NCI-H1048 (cell line): ENCODE results near the gene TMEM198.

ENCODE experiments used
- DNase-seq: peaks from one replicate; lab custom pipeline; 2025; lab: John Stamatoyannopoulos, UW

The TMEM198 gene

DNA sequence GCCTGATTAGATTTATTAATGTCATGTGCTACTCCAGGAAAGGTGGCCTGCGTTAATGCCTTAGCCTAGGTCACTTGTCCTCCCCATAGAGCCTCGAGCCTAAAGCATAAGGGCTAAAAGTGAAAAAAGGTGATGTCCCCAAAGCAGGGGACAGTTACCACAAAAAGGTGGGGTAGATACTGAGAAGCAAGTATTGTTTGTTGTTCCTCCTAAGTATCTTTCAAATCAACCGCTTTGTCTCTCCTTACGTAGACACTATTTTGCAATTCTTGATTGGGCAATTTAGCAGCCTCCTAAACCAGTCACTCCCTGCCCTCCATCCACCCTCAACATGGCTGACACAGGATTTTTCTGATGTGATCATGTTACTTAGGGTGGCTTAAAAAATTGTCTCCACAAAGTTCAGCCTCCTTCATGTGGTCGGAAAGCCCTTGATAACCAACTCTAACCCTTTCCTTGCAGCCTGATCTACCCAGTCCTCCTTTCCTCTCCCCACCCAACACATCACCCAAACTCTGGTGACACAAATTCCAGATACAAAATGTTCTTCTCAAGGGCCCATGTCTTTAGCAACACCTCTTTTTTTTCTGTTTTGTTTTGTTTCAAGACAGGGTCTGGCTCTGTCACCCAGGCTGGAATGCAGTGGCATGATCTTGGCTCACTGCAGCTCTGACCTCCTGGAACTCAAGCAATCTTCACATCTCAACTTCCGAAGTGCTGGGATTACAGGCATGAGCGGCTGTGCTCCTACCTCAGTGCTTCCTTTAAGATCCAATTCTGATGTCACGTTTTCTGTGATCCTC, 35.2 kb downstream of the TMEM198 start:
- DNase-seq: no peak

DNA sequence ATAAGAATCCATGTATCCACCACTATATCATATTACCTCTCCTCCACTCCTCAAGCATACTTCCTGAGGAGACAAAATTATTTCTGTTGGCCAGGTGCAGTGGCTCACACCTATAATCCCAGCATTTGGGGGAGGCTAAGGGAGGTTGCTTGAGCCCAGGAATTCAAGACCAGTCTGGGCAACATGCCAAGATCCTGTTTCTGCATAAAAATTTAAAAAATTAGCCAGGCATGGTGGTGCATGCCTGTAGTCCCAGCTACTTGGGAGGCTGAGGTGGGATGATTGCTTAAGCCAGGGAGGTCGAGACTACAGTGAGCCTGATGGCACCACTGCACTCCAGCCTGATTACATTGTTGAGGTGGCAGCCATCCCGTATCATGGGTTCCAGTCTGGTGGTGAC, 37.5 kb downstream of the TMEM198 start:
- DNase-seq: no peak

DNA sequence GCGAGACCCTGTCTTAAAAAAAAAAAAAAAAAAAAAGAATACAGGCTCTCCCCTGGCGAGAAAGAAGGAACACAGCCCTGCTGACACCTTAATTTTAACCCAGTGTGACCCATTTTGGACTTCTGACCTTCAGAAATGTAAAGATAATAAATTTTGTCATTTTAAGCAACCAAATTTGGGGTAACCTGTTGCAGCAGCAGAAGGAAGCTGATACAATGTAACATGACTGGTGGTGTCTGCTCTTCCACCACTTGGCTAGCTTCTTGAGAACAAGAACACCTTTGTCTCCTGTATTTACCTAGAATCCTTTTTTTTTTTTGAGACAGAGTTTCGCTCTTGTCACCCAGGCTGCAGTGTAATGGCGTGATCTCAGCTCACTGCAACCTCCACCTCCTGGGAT, 47.3 kb downstream of the TMEM198 start:
- DNase-seq: no peak

DNA sequence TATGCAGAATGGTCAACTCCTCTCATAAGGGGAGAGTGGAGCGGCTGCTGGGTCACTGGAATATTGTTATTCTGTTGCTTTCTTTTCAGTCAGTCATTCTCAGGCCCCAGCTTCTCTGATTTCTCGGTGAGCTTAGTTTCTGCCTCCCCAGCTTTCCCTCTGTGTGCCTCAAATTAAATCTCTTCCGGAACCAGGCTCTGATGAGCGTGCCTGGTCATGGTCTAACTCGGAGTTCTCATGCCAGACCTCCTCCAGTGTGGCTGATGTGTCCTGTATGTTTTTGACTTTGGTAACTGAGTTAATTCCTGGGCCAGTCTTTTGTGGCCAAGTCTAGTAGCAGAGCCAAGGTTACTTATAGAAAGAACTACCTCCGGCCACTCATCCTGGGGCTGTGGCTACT, 48.9 kb downstream of the TMEM198 start:
- no peak for DNase-seq

DNA sequence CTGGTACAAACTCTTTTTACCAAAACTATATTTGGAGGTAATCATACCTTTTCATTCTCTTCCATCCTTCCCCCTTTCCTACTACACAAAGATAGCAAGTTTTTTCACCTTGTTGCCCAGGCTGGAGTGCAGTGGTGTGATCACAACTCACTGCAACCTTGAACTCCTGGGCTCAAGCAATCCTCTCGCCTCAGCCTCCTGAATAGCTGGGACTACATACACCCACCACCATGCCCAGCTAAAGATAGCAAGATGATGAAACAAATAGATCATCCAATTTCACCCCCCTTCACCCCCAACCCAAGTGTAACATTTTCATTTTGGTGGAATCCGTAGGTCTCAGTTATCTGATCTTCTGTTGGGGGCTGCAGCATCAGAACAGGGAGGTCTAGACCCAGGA, 49.3 kb downstream of the TMEM198 start:
- DNase-seq: no peak

DNA sequence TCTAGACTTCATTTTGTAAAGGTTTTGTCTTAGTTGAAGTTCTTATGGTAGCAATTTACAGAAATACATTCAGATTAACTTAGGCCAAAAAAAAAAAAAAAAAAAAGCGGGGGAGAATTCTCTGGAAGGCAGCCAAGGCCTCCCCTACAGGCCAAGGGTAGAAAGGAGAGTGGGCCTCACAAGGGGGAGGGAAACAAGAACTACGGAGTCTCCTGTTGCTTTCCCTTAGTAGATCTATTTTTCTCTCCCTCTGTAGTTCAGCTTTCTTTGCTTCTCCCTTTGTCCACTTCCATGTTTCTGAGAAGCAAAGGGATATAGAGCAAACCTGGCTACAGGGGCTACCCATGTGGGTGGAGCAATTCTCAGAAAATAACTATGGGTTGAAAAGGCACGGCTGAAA, 51.4 kb downstream of the TMEM198 start:
- DNase-seq: no peak

DNA sequence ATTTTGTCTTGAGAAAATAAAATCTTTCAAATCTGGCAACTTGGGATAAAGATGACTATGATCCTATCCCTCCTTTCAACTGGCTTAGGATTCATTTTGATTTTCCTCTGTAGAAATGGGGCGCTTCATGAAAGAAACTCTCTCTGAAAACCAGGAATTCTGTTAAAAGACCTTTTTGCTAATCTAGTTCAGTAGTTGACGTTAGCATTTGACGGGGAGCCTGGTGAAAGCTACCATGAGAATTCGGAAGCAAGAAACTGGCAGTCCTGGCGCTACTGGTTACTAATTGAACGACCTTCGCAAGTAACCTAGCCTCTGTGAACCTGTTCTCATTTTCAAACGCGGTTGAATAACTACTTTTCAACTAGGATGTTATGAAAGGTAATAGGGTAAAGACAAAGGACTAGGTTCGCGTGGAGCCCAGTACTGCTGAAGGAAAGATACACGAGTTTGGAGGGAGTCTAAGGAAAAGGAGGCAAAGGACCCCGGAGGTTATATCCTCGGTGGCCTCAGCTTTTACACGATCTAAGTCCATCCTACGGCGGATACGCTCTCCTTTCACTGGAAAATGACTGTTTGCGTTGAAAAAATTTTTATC, 53.2 kb downstream of the TMEM198 start:
- DNase-seq: no peak

DNA sequence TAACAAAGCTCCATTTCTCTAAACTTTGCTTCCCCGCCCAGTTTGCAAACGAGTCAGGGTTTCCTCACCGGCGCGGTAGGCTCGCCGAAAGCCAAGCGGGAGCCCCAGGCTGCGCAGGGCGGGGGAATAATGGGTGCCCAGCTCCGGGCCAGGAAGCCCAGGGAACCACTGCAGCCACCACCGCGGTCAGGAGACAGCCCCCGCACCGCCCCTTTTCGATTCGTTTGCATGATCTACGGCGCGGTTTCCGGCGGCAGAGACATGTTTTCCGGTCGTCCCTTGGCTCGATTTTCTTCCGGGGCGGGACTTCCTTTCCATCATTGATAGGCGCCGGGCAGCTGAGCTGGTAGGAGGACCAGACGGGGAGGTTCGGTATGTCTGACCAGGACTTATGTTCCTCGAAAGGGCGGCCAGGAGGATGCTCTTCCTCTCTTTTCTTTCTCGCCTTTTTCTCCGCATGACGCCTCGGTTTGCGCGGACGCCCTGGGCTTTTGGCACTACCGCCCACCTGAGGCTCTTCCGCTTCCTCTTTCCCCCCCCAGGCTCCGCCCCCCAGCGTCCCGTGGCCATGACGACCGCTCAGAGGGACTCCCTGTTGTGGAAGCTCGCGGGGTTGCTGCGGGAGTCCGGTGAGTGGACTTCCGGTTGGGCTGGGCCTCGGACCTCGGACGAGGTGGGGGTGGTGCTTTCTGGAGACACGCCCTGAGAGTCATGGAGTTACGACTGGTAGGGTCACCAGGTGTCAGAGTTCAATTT, 53.9 kb downstream of the TMEM198 start, which contains the start of gene STK11IP:
Gene STK11IP (plus strand): TSS at position 306 of the 756 bp plus-strand sequence. CDS start 263 bp downstream, at position 569.
- peak; percentile 91 for DNase-seq

DNA sequence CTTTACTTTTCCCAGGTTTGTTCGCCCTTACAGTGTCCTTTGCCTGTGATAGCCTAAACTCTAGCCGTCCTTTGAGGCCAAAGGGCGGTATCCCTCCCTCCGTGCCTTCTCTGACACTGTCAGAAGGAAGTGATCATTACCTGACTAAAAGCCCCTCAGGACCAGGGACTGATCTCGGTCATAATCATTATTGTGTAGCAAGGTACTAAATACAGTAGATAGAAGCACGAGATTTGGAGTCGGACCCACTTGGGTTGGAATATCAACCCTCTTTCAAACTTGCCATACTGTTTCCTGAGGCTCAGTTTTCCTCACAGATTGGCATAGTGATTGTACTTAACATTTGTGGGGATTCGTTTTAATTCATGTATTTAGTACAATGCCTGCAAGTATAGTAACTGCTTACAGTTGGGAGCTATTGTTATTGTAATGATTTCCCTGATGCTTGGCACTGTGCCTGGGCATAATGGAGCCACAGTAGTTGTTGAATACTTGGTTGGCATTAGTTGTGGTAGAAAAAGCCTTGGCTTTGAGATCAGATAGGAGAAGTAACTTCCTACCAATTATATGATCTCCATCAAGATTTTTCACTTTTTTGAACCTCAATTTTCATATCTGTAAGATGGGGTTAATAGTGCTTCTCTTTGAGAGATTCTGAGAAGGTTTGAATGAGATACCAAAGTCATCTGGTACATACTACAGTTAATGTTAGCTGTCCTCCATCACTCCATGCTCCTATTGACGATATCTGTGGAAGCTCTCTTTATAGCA, 54.7 kb downstream of the TMEM198 start:
- DNase-seq: no peak
